ENCODE data around the gene ARHGEF7. TPM values are rescaled to one million over a fixed set of nuclear protein-coding genes. Genes with fewer than 3 reads are reported as not detected.

Gene ARHGEF7
- total RNA-seq, 1 experiment from 2014 or later = 46.2 TPM

DNA sequence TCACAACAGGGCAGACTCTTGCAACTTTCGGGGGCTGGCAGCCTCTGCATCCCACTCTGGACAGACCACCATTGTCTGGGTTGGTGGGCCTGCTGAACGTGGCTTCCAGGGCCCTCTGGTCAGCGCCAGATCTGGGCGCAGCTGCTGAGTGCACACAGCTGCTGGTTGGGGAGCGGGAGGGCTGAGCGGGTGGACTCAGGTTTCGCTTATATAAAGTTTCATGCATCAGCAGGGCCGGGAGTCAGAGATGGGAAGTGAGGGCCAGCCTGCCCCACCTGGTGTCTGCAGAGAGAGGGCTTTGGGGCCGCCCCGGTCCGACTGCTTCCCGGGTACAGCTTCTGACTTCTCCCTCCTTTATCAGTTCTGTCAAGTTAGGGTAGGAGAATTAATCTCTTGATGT is 6.9 kb downstream of the ARHGEF7 start:
- Histone ChIP-seq H3K9ac (ENCODE audit: low read length) (no peak overlapping the region), H3K9me3 (ENCODE audit: control insufficient read depth in 1 of 2, insufficient read depth in 1 of 2, low read depth in 1 of 2, low read length in 2 of 2) (no peaks in the 10 kb centered on the region), H4K20me1 (ENCODE audit: insufficient read depth) (no peaks in the 10 kb centered on the region), H3K27ac (ENCODE audit: low read depth, low read length) (no peak overlapping the region), H3K4me2 (ENCODE audit: low read length) (no peak overlapping the region), H3K27me3 (ENCODE audit: insufficient read depth, low read length) (no peaks in the 10 kb centered on the region), H3K36me3 (ENCODE audit: control insufficient read depth in 1 of 2, insufficient read depth in 2 of 2, low read length in 2 of 2) (no peaks in the 10 kb centered on the region), H2AFZ (ENCODE audit: low read depth, low read length, poor library complexity, severe bottlenecking) (no peak overlapping the region), H3K4me1 (ENCODE audit: control insufficient read depth in 1 of 2, insufficient read depth in 2 of 2, low read length in 2 of 2) (no peaks in the 10 kb centered on the region), H3K9me2 (ENCODE audit: insufficient read depth) (no peaks in the 10 kb centered on the region), H3K79me2 (ENCODE audit: insufficient read depth, low read length) (no peaks in the 10 kb centered on the region), H3K4me3 (replicated peaks in 1 of 2; ENCODE audit: low read depth in 1 of 2, low read length in 2 of 2) (no peak overlapping the region)
- RAD21 ChIA-PET (ENCODE audit: low non-redundant PET in 1 of 2, low total read pairs in 2 of 2, uncharacterized antibody in 2 of 2, unreplicated experiment in 2 of 2) = no interaction called here
- POLR2A ChIA-PET = no interaction called here
- ATAC-seq = no peak
- intact Hi-C loops (cut with micrococcal nuclease) = no loop called here
- CTCF ChIA-PET = no interaction called here
- DNase-seq (ENCODE audit: low read depth, low spot score) = no peak
- no peak for TF ChIP-seq EZH2 (IDR thresholded peaks at IDR 0.05)
- no peak for TF ChIP-seq SRF (IDR thresholded peaks at IDR 0.05; ENCODE audit: low read depth)
- no peak for TF ChIP-seq CBX3 (IDR thresholded peaks at IDR 0.05; ENCODE audit: low read depth)
- BruUV-seq (replicated peaks) = no TSS peak

GRCh38 chr13:111122631-111123030 is 7.5 kb downstream of the ARHGEF7 start:
- H3K36me3 ChIP-seq (ENCODE audit: control insufficient read depth in 1 of 2, insufficient read depth in 2 of 2, low read length in 2 of 2) = no peaks in the 10 kb centered on the region
- H3K79me2 ChIP-seq (ENCODE audit: insufficient read depth, low read length) = no peaks in the 10 kb centered on the region
- no peak for DNase-seq (ENCODE audit: low read depth, low spot score)
- H2AFZ ChIP-seq (ENCODE audit: low read depth, low read length, poor library complexity, severe bottlenecking) = no peak overlapping the region
- H3K4me3 ChIP-seq (replicated peaks in 1 of 2; ENCODE audit: low read depth in 1 of 2, low read length in 2 of 2) = no peak overlapping the region
- TF ChIP-seq REST (IDR thresholded peaks at IDR 0.05; ENCODE audit: low read depth) = no peak
- TF ChIP-seq JUND (IDR thresholded peaks at IDR 0.05) = no peak
- TF ChIP-seq SIN3A (IDR thresholded peaks at IDR 0.05; ENCODE audit: low read depth) = no peak
- TF ChIP-seq CEBPB (IDR thresholded peaks at IDR 0.05; ENCODE audit: low read depth) = no peak
- no peak for TF ChIP-seq SP1 (IDR thresholded peaks at IDR 0.05; ENCODE audit: low read depth)
- no peak for TF ChIP-seq TCF7L2 (IDR thresholded peaks at IDR 0.05; ENCODE audit: borderline replicate concordance, extremely low read depth, insufficient read depth, insufficient read length)
- TF ChIP-seq, protein P1, sequence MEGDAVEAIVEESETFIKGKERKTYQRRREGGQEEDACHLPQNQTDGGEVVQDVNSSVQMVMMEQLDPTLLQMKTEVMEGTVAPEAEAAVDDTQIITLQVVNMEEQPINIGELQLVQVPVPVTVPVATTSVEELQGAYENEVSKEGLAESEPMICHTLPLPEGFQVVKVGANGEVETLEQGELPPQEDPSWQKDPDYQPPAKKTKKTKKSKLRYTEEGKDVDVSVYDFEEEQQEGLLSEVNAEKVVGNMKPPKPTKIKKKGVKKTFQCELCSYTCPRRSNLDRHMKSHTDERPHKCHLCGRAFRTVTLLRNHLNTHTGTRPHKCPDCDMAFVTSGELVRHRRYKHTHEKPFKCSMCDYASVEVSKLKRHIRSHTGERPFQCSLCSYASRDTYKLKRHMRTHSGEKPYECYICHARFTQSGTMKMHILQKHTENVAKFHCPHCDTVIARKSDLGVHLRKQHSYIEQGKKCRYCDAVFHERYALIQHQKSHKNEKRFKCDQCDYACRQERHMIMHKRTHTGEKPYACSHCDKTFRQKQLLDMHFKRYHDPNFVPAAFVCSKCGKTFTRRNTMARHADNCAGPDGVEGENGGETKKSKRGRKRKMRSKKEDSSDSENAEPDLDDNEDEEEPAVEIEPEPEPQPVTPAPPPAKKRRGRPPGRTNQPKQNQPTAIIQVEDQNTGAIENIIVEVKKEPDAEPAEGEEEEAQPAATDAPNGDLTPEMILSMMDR (IDR thresholded peaks at IDR 0.05 in 2 of 3, conservative IDR thresholded peaks at IDR 0.05 in 1 of 3; ENCODE audit: borderline replicate concordance in 1 of 3, insufficient read depth in 1 of 3, low read depth in 2 of 3, low read length in 2 of 3) = no peak
- TF ChIP-seq RAD21 (IDR thresholded peaks at IDR 0.05; ENCODE audit: low read depth) = no peak
- no peak for TF ChIP-seq POLR2AphosphoS5 (IDR thresholded peaks at IDR 0.05; ENCODE audit: low read depth, low read length)
- no peak overlapping the region for H3K4me2 ChIP-seq (ENCODE audit: low read length)
- no peak overlapping the region for H3K9ac ChIP-seq (ENCODE audit: low read length)
- H3K9me3 ChIP-seq (ENCODE audit: control insufficient read depth in 1 of 2, insufficient read depth in 1 of 2, low read depth in 1 of 2, low read length in 2 of 2) = no peaks in the 10 kb centered on the region
- RAD21 ChIA-PET (ENCODE audit: low non-redundant PET in 1 of 2, low total read pairs in 2 of 2, uncharacterized antibody in 2 of 2, unreplicated experiment in 2 of 2) = no interaction called here
- POLR2A ChIA-PET = no interaction called here
- no peaks in the 10 kb centered on the region for H3K9me2 ChIP-seq (ENCODE audit: insufficient read depth)
- CTCF ChIA-PET = no interaction called here
- H3K27ac ChIP-seq (ENCODE audit: low read depth, low read length) = no peak overlapping the region
- no peaks in the 10 kb centered on the region for H4K20me1 ChIP-seq (ENCODE audit: insufficient read depth)
- intact Hi-C loops (cut with micrococcal nuclease) = no loop called here
- no TSS peak for BruUV-seq (replicated peaks)
- no peak for ATAC-seq
- 0 out of 2 replicates have a peak, but pooled peaks cover 2% of the 10 kb centered on the region for H3K27me3 ChIP-seq (ENCODE audit: insufficient read depth, low read length)
- no peaks in the 10 kb centered on the region for H3K4me1 ChIP-seq (ENCODE audit: control insufficient read depth in 1 of 2, insufficient read depth in 2 of 2, low read length in 2 of 2)
